ENCODE results near the gene TMTC1.
"Not testable (repeated sequence)": the region's sequence is repeated elsewhere in the genome, so short reads cannot be mapped to it uniquely, and the experiment has no call there.

Gene TMTC1

DNA sequence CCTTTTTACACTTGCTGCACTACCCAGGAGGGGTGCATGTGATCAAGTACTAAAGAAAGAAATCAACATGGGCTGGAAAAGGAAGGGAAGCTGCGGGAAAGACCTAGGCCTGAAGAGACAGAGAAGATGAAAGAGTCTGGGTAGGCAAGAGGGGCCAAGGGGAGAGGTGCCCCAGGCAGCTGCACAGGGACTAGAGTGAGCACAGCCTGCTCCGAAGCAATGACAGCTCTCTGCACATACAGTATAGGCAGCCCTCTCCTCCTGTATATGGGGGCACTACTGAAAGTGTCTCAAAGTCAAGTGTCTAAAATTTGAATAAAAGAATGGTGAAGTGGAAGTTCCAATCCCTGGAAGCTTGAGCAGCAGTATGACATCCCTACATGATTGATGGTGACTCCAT lies 112.0 kb downstream of the TMTC1 start:
- no peak for DNase-seq (ENCODE audit: low read depth)

DNA sequence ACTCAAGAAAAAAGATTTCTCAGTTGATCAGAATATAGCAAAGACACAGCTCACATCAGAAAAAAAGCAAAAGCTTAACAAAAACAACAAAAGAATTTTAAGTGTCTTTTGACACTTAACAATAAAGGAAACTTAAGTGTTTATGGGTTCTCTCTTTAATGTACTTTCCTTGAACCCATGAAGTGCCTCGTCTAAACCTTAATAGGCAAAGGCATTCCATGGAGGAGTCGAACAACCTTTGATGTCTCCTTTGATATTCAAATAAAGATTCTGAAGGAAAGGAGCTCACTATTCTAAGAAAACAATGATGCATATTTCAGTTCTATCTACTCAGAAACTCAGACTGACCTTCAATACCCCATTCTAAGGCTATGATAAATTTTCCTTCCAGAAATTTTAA lies 116.7 kb downstream of the TMTC1 start:
- no peak for DNase-seq (ENCODE audit: low read depth)

GRCh38 chr12:29665107-29665506 lies 118.6 kb downstream of the TMTC1 start:
- no peak for DNase-seq (ENCODE audit: low read depth)

GRCh38 chr12:29662734-29663323 lies 120.9 kb downstream of the TMTC1 start:
- no peak for DNase-seq (ENCODE audit: low read depth)

DNA sequence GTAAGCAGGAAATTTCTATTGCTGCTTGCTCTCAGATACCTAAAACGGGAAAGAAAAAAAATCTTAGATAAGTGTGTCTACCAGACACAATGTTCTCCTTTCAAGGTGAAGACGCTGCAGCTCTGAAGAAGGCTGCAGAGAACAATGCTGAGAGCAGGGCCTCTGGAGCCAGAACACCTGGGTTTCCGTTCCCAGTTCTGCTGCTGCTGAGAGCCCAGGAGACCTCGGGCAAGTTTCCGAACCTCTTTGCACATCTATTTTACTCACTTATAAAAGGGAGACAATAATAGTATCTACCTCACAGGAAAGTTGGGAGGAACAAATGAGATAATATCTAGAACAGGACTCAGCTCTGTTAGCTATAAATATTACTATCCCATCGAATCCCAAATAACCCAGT lies 122.9 kb downstream of the TMTC1 start:
- DNase-seq (ENCODE audit: low read depth): no peak

DNA sequence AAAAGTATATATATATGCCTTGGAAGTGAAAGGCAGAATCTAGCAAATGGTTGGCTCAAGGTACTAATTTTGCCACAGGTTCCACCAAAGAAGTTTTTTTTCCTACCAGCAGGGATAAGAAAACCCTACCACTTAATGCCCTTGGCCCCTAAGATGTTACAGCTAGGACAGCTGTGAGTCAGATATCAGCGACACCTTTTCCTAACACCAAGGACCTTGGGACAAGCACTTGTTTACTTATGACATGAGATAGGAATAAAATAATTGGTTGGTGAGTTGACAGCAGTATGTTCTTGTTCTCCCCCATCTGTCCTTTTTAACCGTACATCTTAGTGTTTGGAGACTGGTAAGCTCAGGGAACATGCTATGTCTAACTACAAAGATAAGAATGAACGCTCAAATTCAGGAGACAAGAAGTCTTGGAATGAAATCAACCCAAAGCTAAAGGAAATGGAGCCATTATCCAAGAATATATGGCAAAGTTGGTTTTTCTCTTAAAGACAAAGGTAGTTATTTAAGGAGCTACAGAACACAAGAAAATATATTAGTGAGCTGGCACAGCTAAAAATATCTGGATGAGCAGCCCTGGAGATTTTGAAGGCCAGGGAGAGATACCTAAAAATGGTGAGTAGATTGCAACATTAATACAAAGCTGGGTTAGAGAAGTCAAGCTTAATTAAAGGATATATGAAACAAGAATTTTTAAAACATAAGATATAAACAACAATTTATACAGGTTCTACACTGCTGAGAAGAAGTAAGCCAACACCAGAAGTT lies 126.8 kb downstream of the TMTC1 start:
- no peak for DNase-seq (ENCODE audit: low read depth)

GRCh38 chr12:29655861-29656260 lies 127.9 kb downstream of the TMTC1 start:
- DNase-seq (ENCODE audit: low read depth): no peak

GRCh38 chr12:29653286-29653685 lies 130.5 kb downstream of the TMTC1 start:
- no peak for DNase-seq (ENCODE audit: low read depth)

DNA sequence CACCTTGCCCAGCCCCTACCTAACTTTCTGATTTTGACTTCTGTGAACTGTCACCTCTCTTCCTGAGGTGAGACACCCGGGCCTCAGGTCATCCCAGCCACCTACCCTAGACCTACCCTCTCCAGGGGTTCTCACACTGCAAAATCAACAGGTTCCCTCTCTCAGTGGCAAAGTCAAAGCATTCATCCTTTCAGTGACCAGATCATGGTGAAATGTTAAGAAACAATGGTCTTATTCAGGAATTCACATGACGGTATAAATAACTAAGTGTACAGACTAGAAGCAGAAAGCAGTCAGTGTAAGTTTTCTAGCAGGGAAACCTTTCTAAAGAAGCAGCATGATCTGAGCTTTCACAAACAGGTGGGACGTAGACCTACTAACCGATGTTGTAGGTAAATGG lies 133.4 kb downstream of the TMTC1 start:
- DNase-seq (ENCODE audit: low read depth): no peak

DNA sequence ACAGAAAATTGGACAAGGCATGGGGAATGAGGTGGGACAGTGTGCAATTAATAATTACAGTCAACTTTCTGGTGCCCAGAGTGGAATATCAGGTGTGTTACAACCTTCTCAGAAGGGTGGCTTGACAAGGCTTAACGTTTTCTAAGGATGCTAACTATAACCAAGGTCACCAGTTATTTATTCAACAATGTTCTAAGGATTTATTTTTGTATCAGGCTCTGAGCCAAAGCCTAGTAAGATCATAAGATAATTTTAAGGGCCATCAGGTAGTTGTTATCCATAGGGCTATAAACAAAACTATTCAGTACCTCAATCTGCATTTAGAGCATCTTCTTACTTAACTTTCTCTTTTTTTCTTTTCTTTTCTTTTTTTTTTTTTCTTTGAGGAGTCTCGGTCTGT lies 134.0 kb downstream of the TMTC1 start:
- no peak for DNase-seq (ENCODE audit: low read depth)

GRCh38 chr12:29644536-29645162 lies 139.1 kb downstream of the TMTC1 start:
- DNase-seq (ENCODE audit: low read depth): no peak

DNA sequence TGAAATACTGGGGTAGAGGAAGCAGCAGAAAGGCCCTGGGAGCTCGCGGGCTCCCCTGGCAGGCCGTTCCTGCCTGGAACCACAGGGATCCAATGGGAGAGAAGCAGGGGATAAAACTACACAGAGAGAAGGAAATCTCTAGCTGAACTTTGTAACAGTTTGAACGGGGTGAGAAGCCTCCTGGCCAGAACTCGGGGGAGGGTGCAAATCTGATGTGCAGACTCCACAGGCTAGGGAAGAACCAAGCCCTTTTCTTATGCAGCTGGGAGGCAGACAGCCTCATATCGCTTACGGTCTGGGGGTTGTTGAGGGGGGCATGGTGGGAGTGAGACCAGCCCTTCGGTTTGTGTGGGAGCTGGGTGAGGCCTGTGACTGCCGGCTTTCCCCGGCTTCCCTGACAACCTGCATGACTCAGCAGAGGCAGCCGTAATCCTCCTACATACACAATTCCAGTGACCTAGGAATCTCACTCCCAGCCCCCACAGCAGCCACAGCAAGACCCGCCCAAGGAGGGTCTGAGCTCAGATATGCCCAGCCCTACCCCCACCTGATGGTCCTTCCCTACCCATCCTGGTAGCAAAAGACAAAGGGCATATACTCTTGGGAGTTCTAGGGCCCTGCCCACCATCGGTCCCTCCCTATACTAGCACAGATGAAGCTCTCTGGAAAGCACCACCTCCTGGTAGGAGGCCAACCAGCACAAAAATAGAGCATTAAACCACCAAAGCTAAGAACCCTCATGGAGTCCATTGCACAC lies 143.0 kb downstream of the TMTC1 start:
- no peak for DNase-seq (ENCODE audit: low read depth)

GRCh38 chr12:29639893-29640495 lies 143.7 kb downstream of the TMTC1 start:
- no peak for DNase-seq (ENCODE audit: low read depth)

DNA sequence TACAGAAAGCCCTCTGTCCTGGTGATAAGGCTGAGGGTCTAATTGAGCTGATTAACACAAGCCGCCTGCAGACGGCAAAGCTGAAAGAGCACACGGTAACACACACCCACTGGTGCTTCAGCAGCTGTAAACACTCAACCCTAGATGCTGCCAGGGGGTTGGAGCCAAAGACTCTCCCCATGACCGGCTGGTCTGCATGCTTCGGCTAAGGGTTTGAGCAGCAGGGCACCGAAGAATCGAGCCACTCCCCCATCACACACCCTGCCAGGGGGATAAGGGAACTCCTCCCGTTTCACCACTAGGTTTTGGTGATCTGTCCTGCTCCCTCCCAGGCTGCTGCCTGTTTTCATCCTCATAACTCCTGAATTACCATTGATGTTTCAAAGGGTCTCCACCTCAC lies 145.2 kb downstream of the TMTC1 start:
- DNase-seq (ENCODE audit: low read depth): no peak

GRCh38 chr12:29634057-29634456 lies 149.7 kb downstream of the TMTC1 start:
- no peak for DNase-seq (ENCODE audit: low read depth)

DNA sequence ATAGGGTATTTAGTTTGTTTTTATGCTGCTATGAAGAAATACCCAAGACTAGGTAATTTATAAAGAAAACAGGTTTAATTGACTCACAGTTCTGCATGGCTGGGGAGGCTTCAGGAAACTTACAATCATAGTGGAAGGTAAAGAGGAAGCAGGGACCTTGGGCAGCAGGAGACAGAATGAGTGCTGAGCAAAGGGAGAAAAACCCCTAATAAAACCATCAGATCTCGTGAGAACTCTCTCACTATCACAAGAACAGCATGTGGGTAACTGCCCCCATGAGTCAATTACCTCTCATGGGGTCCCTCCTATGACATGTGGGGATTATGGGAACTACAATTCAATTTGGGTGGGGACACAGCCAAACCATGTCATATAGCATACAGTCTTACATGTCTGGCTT lies 153.6 kb downstream of the TMTC1 start:
- not testable (repeated sequence) for DNase-seq (ENCODE audit: low read depth)

- no peak for DNase-seq (ENCODE audit: low read depth)
Measured at GRCh38 chr12:29627221-29627620, 156.5 kb downstream of the TMTC1 start.

- DNase-seq (ENCODE audit: low read depth): no peak
Measured at GRCh38 chr12:29625359-29625953, 158.3 kb downstream of the TMTC1 start.

DNA sequence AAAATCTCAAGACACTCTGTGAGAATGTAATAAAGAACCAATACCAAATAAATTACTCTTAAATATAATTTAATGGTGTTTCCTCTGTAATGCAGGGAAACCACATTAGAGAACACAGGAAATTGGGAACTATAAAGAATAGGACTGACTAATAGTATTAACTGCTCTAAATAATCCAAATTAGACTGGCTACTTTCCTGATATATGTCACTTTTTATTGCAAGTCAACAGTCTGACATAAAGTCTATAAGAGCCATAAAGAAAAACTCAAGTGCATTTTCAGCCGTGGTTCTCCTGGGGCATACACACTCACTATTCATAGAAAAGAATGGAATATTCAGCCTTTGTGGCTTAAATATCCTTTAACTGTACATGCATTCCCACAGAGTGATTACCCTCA lies 161.5 kb downstream of the TMTC1 start:
- DNase-seq (ENCODE audit: low read depth): no peak

GRCh38 chr12:29620030-29620429 lies 163.7 kb downstream of the TMTC1 start:
- DNase-seq (ENCODE audit: low read depth): no peak

DNA sequence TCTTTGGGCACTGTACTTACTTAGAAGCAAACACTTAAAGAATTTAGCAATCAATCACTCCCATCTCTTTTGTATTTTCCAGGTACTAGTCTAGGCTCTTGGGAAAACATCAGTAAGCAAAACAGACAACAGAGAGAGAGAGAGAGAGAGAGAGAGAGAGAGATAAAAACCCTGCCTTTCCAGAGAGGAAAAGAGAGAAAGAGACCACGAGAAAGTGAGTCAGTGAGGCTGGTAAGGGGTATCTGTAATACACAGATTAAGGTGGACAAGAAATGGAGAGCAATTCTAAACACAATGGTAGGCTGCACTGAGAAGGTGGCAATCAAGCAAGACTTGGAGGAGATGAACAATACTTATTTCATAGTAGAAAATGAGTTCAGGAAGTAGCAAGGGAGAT lies 166.3 kb downstream of the TMTC1 start:
- no peak for DNase-seq (ENCODE audit: low read depth)
